PC-3 (cell line): ENCODE data around the gene CCNF. TPM values are rescaled to one million over a fixed set of nuclear protein-coding genes. Genes with fewer than 3 reads are reported as not detected.

ENCODE experiments used
- ATAC-seq: fragments of 200-7000 bp; cut with Tn5 transposase; 2 replicates; pipeline ENCODE4 v1.9.1; 2020; ENCODE audit warnings: mild to moderate bottlenecking, moderate library complexity
- BruUV-seq: library from RNA; stranded (reverse); fragments of 400-500 nt; replicated peaks from 2 replicates; lab custom pipeline; 2021; lab: Mats Ljungman, UMichigan
- CTCF ChIA-PET: fragments of 300-600 bp; sonication (Branson Sonifier 250); formaldehyde crosslinking; loops from one replicate; lab custom pipeline; 2022; ENCODE audit warnings: antibody characterized with exemption; lab: Charles Lee
- POLR2A ChIA-PET: fragments of 300-600 bp; sonication (Branson Sonifier 250); formaldehyde crosslinking; loops from one replicate; lab custom pipeline; 2022; ENCODE audit warnings: antibody characterized with exemption; ENCODE audit not compliant: unreplicated experiment; lab: Charles Lee
- DNase-seq: peaks from one replicate; pipeline ENCODE4 v3.0.0-alpha.2; 2015
- H2AFZ ChIP-seq: fragments of 300-600 bp; sonication (generic); 2 replicates; pipeline ENCODE4 v1.6.0; 2016; ENCODE audit warnings: antibody characterized with exemption, low read length
- H3F3A ChIP-seq: fragments of 300-600 bp; sonication (generic); one replicate; pipeline ENCODE4 v1.6.0; 2017; ENCODE audit warnings: antibody characterized with exemption, low read length, control low read depth, mild to moderate bottlenecking; ENCODE audit not compliant: unreplicated experiment
- H3K27ac ChIP-seq: fragments of 300-600 bp; sonication (generic); 2 replicates; pipeline ENCODE4 v1.5.1; 2016; ENCODE audit warnings: mild to moderate bottlenecking, low read length
- H3K27me3 ChIP-seq: fragments of 300-600 bp; sonication (generic); 2 replicates; pipeline ENCODE4 v1.6.1; 2016; ENCODE audit warnings: low read length, mixed read lengths
- H3K36me3 ChIP-seq: fragments of 300-600 bp; sonication (generic); 2 replicates; pipeline ENCODE4 v1.6.1; 2016; ENCODE audit warnings: low read depth, mixed run types, low read length, mixed read lengths
- H3K4me1 ChIP-seq: fragments of 300-600 bp; sonication (generic); 2 replicates; pipeline ENCODE4 v1.5.1; 2016; ENCODE audit warnings: low read length; ENCODE audit not compliant: insufficient read depth
- H3K4me2 ChIP-seq: fragments of 300-600 bp; sonication (generic); 2 replicates; pipeline ENCODE4 v1.6.0; 2016; ENCODE audit warnings: low read length
- H3K4me3 ChIP-seq: fragments of 300-600 bp; sonication (generic); 2 replicates; pipeline ENCODE4 v1.5.1; 2016; ENCODE audit warnings: mild to moderate bottlenecking, low read length, mixed read lengths
- H3K79me2 ChIP-seq: fragments of 300-600 bp; sonication (generic); 2 replicates; pipeline ENCODE4 v1.6.1; 2017; ENCODE audit warnings: low read length, mixed read lengths
- H3K9ac ChIP-seq: fragments of 300-600 bp; sonication (generic); 2 replicates; pipeline ENCODE4 v1.6.0; 2016; ENCODE audit warnings: mild to moderate bottlenecking, low read length
- H3K9me2 ChIP-seq: fragments of 300-600 bp; sonication (generic); replicated peaks from 2 replicates; pipeline ENCODE4 v1.6.1; 2016; ENCODE audit warnings: mixed run types, low read length, mixed read lengths
- H3K9me3 ChIP-seq: fragments of 300-600 bp; sonication (generic); 2 replicates; pipeline ENCODE4 v1.6.1; 2016; ENCODE audit warnings: low read length, mixed read lengths
- H4K20me1 ChIP-seq: fragments of 300-600 bp; sonication (generic); 2 replicates; pipeline ENCODE4 v1.6.1; 2016; ENCODE audit warnings: low read length, mixed read lengths
- CTCF ChIP-seq: fragments of 300-600 bp; sonication (generic); conservative IDR thresholded peaks from 2 replicates; pipeline ENCODE4 v1.5.1; 2017; ENCODE audit warnings: antibody characterized with exemption, low read depth, mild to moderate bottlenecking, low read length
- EZH2 ChIP-seq: fragments of 300-600 bp; sonication (generic); IDR thresholded peaks from one replicate; pipeline ENCODE4 v1.6.1; 2017; ENCODE audit warnings: antibody characterized with exemption, mild to moderate bottlenecking, low read length; ENCODE audit not compliant: unreplicated experiment
- EZH2phosphoT487 ChIP-seq: fragments of 300-600 bp; sonication (generic); IDR thresholded peaks from 2 replicates; pipeline ENCODE4 v1.6.1; 2018; ENCODE audit warnings: mild to moderate bottlenecking, antibody characterized with exemption, low read length, borderline replicate concordance
- intact Hi-C: fragments of 100-400 bp; cut with micrococcal nuclease; formaldehyde crosslinking; loops from 2 replicates; pipeline ENCODE4 v1.9.0; 2023
- total RNA-seq: library from RNA; depleted of rRNA; stranded (reverse); fragments of >200 nt; gene quantifications from 2 replicates; pipeline ENCODE4 v1.2.3, GENCODE V29; 2014

The CCNF gene
- total RNA-seq, 1 experiment from 2014 or later = 26.8 TPM

- Histone ChIP-seq H3K27me3 (no peaks in the 10 kb centered on the region), H3K79me2 (peaks cover 33% of the 10 kb centered on the region), H3K4me1 (no peaks in the 10 kb centered on the region; the same call in 1 of the 2 replicates), H3K4me3 (peak within 1 kb of the TSS; percentile 77), H2AFZ (peak within 1 kb of the TSS; percentile 67), H3F3A (no peaks in the 10 kb centered on the region), H3K4me2 (peak within 1 kb of the TSS; percentile 98), H3K27ac (no peak within 1 kb of the TSS), H3K9ac (peak within 1 kb of the TSS; percentile 69), H4K20me1 (no peaks in the 10 kb centered on the region), H3K9me2 (no peaks in the 10 kb centered on the region), H3K9me3 (no peaks in the 10 kb centered on the region), H3K36me3 (no peaks in the 10 kb centered on the region)
- POLR2A ChIA-PET = interaction anchor here (0.6 kb wide), 2 partner anchors 37 to 319 kb away, joined by 8 to 11 read pairs; partner anchors contain the start of gene TRAF7
- ATAC-seq (peak; percentile 70), DNase-seq (peak; percentile 83)
- TF ChIP-seq EZH2phosphoT487 (no peak), EZH2 (no peak), CTCF (no peak)
- BruUV-seq = no TSS peak
- CTCF ChIA-PET = no interaction called here
- intact Hi-C loops = no loop called here
Observed at GRCh38 chr16:2474877-2475412, 45.7 kb downstream of the CCNF start, which contains the start of gene TBC1D24. Gene TBC1D24, plus strand, starts transcription at chr16:2475127. Its CDS starts 21,022 bp downstream, at chr16:2496149.

- H3K9ac ChIP-seq = no peak overlapping the region
Observed at GRCh38 chr16:2475413-2476344, 46.4 kb downstream of the CCNF start.

More at GRCh38 chr16:2475413-2476344, 46.4 kb downstream of the CCNF start:
- Histone ChIP-seq H2AFZ (0 out of 2 replicates have a peak overlapping the region, but pooled peaks have one; percentile 36), H3K27me3 (no peaks in the 10 kb centered on the region), H3K9me2 (no peaks in the 10 kb centered on the region), H3F3A (no peaks in the 10 kb centered on the region), H3K4me2 (peak overlapping the region; percentile 89), H3K9me3 (no peaks in the 10 kb centered on the region), H3K79me2 (peaks cover 33% of the 10 kb centered on the region), H3K36me3 (no peaks in the 10 kb centered on the region), H4K20me1 (no peaks in the 10 kb centered on the region), H3K27ac (no peak overlapping the region), H3K4me3 (peak overlapping the region; percentile 69), H3K4me1 (no peaks in the 10 kb centered on the region; the same call in 1 of the 2 replicates)
- DNase-seq (no peak), ATAC-seq (peak; percentile 14; the same call in 1 of the 2 replicates)
- CTCF ChIA-PET = no interaction called here
- intact Hi-C loops = no loop called here
- TF ChIP-seq EZH2phosphoT487 = no peak
- no peak for TF ChIP-seq EZH2
- no peak for TF ChIP-seq CTCF
- no TSS peak for BruUV-seq
- POLR2A ChIA-PET = no interaction called here
